ENCODE results near the gene RGS6.

- TF ChIP-seq EZH2 (IDR thresholded peaks at IDR 0.05; ENCODE audit: insufficient read depth, low read length), result no peak
- no peak for TF ChIP-seq CTCF (IDR thresholded peaks at IDR 0.05; ENCODE audit: insufficient read depth, low read depth, low read length)
Observed at GRCh38 chr14:72290241-72290640, 358.0 kb downstream of the RGS6 start.

All from astrocyte (in vitro differentiated cells and primary cell).